AG08395 (cell line): Measurements from ENCODE around the gene LILRB3.
"Not testable (repeated sequence)": the region's sequence is repeated elsewhere in the genome, so short reads cannot be mapped to it uniquely, and the experiment has no call there.

ENCODE experiments used
- DNase-seq: peaks from one replicate; pipeline ENCODE4 v3.0.0; 2012; ENCODE audit warnings: mixed read lengths, low spot score

LILRB3 gene

DNA sequence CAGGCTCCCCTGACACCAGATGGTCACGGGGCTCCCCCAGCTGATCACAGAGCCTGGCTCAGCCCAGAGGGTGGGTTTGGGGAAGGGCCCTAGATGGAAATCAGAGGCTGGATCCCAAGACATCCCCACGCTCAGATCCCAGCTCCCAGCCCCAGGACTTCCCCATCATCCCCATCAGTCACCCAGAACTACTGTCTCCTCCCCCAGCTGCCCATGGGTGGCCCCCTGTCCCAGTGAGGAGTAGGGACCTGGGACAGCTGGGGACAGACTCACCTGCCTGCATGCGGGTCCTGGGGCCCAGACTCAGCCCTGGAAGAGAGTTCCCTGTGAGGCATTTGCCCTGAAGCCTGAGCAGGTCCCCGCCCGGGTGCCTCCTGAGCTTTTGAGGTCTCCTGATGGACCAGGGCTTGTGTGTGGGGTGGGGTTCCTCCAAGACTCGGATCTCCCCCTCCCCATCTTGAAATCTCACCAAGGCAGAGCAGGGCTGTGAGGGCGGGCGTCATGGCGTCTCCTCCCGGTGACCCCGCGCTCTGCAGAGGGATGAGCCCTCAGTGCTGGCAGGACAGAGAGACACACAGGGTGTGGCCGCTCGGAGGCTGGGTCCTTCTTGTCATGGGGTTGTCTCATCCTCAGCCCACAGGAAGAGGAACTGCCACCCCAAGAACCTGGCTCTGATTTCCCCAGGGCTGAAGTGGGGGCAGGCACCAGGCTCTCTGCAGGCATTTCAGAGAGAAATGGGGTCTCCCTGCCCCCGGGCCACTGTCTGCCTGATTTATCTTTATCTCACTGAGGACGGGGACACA, at the start of gene LILRB3:
TSS of gene LILRB3 (minus strand) at position 534 of the 803 bp plus-strand sequence. CDS start at position 503, 31 bp downstream.
- DNase-seq: not testable (repeated sequence)

GRCh38 chr19:54272181-54272580, 49.4 kb upstream of the LILRB3 start:
- DNase-seq: not testable (repeated sequence)

DNA sequence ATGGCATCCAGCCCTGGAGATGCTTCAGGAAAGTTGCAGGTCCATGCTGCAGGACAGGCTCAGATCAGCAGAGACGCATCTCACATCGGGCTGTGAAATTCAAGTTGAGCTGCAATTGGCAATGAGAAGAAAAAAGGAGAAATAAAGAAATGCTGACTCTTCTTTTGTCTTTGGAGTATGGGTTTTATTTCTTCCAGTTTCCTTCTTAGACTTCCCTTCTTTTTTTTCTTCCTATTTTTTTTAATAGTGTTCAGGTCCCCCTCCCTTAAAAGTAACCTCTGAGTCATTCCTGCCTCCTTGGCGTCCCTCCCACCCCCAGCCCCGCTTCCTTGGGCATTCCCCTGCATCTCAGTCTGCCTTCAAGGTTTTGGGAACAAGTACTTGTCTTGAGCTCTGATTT, 48.8 kb upstream of the LILRB3 start:
- DNase-seq: not testable (repeated sequence)

GRCh38 chr19:54271106-54271505, 48.3 kb upstream of the LILRB3 start:
- DNase-seq: no peak

GRCh38 chr19:54268936-54269335, 46.1 kb upstream of the LILRB3 start:
- no peak for DNase-seq

DNA sequence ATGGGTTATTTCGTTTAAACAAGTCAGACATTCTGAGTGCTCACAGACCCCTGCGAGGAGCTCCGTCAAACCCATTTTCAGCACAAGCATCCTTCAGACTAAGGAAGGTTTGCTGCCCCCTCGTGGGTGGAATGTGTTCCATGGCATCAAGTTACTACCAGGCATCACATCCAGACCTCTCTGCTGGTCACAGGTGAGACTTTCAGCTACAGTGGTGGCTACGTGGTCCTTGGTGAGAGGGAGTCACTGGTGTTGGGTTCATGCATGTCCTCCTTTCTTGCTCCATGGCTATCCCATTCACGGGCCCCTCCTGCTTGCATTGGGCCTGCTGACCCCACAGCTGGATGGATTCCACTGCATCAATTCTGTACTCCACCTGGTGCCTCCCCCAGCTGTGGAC, 43.3 kb upstream of the LILRB3 start:
- DNase-seq: peak; percentile 41

- no peak for DNase-seq
Measured at GRCh38 chr19:54262470-54262869, 39.7 kb upstream of the LILRB3 start.

DNA sequence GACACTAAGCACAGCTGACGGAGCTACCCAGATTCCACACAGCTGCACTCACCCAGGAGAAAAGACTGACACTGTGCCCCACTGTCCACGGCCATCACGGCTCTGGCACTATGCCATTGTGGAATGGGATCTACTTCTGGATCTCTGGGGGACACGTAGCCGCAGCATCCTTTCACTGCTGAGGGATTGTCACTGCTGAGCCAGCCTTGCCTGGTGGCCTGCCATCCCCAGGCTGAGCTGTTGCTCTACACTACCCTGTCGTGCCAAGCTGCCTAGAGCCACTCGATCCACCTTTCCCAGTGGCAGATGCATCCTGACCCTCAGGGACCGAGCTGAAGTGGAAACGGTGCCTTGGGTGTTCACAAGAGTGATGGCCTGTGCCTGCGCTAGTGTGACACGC, 39.3 kb upstream of the LILRB3 start:
- no peak for DNase-seq

DNA sequence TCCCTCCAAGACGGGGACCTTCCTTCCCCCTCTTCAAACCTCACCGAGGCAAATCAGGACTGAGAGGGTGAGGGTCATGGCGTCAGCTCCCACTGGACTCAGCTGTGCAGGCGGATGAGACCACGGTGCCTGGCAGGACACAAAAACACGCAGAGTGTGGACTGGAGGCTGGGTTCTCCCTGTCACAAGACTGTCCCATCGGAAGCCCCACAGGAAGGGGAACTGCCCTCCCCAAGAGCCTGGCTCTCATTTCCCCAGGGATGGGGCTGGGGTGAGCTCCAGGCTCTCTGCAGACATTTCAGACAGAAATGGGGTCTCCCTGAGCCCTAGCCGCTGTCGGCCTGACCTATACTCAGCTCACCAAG, 34.3 kb upstream of the LILRB3 start, which contains the start of gene LILRB5:
TSS of gene LILRB5 (minus strand) at position 158 of the 365 bp plus-strand sequence. CDS start at position 78, 80 bp downstream.
- DNase-seq: no peak

DNA sequence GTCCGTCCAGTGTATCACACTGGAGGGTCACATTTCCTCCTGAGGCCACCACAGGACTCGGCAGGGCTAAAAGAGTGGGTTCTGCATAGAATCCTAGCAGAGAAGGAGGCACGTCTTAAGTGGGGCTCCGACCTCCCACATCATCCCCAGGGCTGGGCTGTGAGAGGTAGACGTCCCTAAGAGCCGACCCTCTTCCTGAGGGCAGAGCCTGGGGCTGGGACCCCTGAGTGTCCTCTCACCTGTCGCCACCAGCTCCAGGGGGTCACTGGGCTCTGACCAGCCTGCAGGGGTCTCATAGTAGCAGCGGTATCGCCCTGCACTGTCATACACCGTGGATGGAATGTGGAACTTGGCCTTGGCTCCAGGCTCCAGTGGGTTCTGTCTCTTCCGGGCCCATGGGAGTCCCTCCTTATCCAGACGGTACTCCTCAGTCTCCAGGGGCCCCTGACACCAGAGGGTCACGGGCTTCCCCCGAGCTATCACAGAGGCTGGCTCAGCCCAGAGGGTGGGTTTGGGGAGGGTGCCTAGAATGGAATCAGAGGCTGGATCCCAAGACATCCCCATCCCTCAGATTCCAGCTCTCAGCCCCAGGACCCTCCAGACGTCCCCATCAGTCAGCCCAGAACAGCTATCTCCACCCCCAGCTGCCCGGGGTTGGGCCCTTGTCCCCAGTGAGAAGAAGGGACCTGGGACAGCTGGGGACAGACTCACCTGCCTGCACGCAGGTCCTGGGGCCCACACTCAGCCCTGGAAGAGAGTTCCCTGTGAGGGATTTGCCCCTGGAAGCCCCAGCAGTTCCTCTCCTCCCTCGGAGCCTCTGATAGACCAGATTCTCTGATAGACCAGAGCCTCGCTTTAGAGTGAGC, 33.7 kb upstream of the LILRB3 start:
- no peak for DNase-seq

GRCh38 chr19:54255105-54255775, 32.4 kb upstream of the LILRB3 start:
- no peak for DNase-seq

- DNase-seq: no peak
Measured at GRCh38 chr19:54254195-54254906, 31.5 kb upstream of the LILRB3 start.

DNA sequence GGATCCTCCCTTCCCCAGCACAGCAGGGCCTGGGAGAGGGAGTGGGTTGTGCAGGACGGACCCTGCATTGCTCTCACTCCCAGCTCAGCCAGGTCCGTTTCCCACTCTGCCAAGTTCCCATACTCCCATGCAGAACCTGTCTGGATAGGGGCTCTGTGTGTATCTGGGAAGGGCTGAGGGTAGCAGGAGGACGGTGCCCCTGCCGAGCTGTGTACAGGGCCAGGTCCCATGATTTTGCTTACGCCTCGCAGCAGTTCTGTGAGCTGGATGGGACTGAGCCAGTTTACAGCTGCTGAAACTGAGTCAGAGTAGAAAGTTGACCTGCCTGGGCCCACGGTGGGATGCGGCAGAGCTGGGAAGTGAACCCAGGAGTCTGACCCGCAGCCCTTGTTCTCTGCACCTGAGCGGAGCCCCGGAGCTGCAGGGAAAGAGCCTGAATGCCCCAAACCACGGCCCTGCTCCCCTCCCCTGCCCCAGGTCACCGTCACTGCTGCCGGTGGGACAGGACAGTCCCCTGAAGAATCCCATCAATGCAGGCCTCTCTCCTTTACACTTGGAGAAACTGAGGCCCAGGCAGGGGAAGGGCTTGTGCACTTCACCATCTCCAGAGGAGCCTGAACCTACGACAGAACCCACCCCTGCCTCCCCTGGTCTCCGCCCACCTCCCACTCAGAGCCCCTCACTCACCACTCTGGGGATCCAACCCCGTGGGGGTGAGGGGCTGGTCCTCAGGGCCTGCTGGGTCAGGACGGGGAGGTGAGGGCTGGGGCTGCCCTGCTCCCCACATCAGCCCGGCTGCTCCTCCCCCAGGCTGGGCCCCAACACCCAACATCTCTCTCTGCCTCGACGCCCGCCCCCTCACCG, 30.8 kb upstream of the LILRB3 start:
- no peak for DNase-seq

DNA sequence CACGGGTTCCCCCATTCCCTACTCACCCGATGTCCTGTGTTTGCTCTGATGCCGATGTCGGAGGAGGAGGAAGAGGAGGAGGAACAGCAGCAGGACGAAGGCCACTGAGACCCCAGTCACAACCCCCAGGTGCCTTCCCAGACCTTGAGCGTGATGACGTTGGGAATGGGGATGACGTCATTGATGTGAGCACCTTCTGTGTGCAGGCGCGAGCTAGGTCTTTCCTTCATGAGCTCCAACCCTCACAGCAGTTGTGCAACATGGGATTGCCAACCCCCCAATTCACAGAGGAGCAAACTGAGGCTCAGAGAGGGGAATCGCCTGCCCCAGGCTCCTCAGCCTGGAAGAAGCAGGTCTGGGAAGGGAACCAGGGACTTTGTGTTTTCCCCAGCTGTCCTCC, 30.0 kb upstream of the LILRB3 start:
- no peak for DNase-seq

DNA sequence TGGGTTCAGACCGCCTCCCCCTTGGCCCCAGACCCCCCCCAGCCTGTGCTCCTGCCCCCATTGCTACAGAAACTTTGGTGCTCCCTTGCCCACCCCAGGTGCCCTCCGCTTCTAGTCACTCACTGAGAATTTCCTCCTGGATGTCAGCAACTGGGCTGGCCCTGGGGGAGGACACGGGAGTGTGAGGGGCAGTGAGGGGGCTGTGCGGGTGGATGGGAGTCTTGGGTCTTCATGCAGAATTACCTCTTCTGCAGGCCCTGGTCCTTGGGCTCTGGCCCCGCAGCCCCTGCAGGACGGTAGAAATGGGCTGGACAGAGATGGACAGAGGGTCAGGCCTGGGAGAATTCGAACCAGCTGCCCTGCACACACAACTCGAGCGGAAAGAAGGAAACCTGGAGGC, 29.4 kb upstream of the LILRB3 start:
- no peak for DNase-seq

GRCh38 chr19:54248016-54248601, 25.3 kb upstream of the LILRB3 start:
- no peak for DNase-seq

- DNase-seq: no peak
Measured at GRCh38 chr19:54247106-54247930, 24.5 kb upstream of the LILRB3 start.

GRCh38 chr19:54245936-54246335, 23.1 kb upstream of the LILRB3 start:
- DNase-seq: no peak

DNA sequence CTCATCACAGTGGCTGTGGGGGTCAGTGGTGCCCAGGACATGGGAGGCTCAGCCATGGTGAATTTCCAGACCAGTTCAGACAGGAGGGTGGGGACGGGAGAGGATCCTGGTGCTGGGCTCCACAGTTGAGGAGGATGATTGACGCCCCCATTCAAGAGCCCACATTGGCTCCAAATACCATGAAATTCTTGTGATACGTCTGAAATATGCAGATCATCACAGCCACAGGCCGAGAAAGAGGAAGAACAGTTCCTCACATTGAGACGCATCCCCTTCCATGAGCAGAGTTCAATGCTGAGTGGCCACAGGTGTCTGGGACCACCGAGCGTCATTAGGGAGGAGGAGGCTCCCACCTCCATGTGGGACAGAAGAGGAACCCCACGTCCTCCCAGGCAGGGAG, 21.0 kb upstream of the LILRB3 start:
- DNase-seq: not testable (repeated sequence)
